Activated gamma-delta T cell treated with anti-CD3 and anti-CD28 coated beads, Interleukin-2, amount 50 U/mL, for 16 hours (primary cell): Measurements from ENCODE around the gene PACSIN1.
A peak's percentile ranks its signal among the peaks of the same experiment; 100 is the strongest.
"Not testable (repeated sequence)": the region's sequence is repeated elsewhere in the genome, so short reads cannot be mapped to it uniquely, and the experiment has no call there.

ENCODE experiments used
- DNase-seq: peaks from one replicate; pipeline ENCODE4 v3.0.0-alpha.2; 2020; ENCODE audit warnings: low read depth

Gene PACSIN1

DNA sequence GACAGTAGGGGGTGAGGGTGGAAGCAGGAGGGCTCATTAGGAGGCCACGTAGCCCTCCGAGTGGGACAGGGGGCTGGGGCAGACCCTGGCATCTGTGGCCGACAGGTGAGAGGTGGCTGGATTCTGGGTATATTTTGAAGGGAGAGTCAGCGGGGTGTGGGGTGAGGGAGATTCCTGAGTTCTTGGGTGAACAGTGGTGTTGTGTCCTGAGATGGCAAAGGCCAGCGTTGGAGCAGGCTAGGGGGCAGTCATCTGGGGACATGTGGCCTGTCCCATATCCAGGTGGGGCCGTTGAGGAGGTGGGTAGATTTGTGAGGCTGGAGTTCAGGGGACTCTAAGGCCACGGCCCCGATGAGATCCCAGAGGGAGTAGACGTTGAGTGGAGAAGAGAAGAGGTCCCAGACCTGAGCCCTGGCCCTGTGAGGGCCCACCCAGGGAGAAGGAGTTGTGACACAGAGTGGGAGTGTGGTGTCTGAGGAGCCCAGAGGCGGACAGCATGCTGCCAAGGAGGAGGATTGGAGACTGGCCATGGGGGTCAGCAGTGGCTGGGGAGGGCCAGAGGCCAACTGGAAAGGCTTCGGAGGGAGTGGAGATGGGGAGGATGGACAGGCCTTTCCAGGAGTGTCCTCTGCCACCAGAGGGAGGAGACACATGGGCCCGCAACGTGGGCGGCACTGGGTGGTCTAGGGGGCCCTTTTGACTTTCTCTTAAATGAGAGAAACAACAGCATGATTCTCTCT, 19.6 kb downstream of the PACSIN1 start:
- no peak for DNase-seq

- peak; percentile 15 for DNase-seq
Observed at GRCh38 chr6:34486106-34486740, 20.3 kb downstream of the PACSIN1 start.

DNA sequence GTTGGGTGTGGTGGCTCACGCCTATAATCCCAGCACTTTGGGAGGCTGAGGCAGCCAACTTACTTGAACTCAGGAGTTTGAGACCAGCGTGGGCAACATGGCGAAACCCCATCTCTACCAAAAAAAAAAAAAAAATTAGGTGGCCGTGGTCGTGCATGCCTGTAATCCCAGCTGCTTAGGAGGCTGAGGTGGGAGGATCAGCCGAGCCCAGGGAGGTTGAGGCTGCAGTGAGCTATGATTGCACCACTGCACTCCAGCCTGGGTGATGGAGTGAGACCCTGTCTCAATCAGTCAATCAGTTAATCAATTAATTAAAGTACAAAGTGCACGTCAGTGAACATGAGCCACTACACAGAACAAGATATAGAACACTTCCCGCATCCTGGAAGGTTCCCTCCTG, 21.0 kb downstream of the PACSIN1 start:
- not testable (repeated sequence) for DNase-seq

GRCh38 chr6:34487536-34487935, 21.7 kb downstream of the PACSIN1 start:
- DNase-seq = no peak

- DNase-seq = no peak
Observed at GRCh38 chr6:34489207-34489805, 23.4 kb downstream of the PACSIN1 start.

DNA sequence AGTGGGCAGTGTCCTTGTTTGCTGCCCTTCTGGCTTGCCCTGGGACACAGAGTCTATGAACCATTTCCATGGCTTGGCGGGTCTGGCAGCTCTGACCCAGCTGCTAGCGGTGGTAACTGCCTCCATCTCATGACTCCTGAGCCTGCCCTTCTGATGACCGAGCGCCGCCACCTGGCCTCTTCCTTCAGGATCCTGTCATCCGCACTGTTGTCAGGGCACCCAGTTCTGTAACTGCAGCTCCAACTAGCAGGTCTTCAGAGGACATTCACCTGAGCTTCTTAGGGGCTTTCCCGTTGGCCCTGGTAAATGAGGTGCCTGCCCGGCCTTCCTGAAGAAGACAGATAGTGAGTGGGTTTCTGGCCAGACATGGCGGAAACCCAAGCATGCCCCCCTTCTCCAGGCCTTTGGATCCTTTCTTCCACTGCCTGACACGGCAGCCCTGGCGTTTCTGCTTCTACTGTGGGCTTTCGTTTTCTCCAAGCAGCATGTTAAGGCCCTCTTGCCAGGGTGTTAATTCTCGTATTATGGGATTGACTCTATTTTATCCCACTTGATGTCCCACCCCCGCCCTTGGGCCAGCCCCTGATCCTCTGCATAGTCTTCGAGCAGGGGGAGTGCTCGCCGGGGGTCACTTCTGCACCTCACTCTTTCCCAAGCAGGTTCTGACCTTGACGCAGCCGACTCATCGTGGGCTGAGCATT, 24.7 kb downstream of the PACSIN1 start:
- no peak for DNase-seq

- no peak for DNase-seq
Observed at GRCh38 chr6:34491091-34491430, 25.2 kb downstream of the PACSIN1 start.

GRCh38 chr6:34493344-34493743, 27.5 kb downstream of the PACSIN1 start:
- DNase-seq = no peak

DNA sequence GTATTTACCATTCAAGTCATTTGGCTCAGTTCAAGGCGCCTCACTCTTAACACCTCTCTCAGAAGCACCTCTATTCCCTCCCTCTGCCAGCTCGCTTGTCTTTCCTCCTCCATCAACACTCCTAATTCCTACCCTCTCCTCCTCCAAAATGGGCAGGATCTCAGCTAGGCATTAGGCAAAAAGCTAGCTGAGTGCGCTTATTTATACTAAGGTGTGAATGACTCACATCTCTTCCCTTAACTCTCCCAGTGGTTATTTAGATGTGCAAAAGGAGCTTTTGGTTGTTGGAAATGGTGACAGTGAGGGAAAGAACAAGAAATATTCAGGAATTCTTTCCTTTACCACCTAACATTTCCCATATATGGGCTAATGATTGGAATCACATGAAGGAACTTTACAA, 29.1 kb downstream of the PACSIN1 start:
- no peak for DNase-seq

DNA sequence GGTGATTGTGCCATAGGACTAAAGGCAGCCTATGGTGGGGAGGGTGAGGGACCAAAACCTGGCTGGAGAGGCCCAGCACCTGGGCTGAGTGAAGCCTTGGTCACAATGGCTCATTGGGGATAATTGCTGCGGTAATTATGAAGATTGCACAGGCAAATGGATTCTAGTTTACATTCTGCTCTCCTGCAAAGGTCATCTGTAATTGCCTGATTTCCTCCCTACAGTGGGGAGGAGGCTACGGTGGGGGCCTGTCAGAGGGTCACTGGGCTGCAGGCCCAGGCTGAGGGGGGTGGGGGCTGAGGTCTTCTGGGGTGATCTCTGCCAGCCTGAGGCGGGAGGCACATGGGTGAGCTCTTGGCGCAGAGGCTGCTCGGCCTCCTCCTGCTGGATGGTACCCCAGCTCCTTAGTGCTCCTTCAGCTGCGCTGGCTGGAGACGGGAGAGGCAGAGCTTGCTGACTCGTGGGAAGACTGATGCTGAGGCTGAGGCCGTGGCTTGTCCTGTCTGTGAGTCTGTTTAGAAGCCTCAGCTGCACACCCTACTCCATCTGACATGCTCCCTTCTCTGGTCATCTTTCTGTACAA, 30.3 kb downstream of the PACSIN1 start:
- DNase-seq = no peak

DNA sequence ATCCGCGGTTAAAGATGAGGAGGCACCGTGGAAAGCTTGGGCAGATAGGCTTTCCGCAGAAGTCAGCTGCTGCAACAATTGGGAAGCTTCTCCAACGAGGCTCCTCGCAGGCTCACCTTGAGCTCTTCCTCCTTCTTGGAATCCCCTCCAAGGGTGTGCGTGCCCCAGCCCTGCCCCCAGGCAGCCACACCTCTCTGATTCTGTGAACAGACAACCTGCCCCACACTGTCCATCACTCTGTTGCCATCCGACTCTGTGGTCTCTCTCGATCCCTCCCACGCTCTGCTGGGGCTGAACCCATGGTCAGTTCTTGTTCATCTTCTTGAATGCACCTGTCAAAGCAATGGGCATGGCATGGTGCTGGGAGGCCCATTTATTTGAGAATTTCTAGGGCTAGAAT, 31.5 kb downstream of the PACSIN1 start:
- DNase-seq = no peak

GRCh38 chr6:34506718-34507117, 40.8 kb downstream of the PACSIN1 start:
- DNase-seq = no peak

- no peak for DNase-seq
Observed at GRCh38 chr6:34508425-34508824, 42.5 kb downstream of the PACSIN1 start.

GRCh38 chr6:34509782-34510181, 43.9 kb downstream of the PACSIN1 start:
- no peak for DNase-seq

- no peak for DNase-seq
Observed at GRCh38 chr6:34510299-34510698, 44.4 kb downstream of the PACSIN1 start.

DNA sequence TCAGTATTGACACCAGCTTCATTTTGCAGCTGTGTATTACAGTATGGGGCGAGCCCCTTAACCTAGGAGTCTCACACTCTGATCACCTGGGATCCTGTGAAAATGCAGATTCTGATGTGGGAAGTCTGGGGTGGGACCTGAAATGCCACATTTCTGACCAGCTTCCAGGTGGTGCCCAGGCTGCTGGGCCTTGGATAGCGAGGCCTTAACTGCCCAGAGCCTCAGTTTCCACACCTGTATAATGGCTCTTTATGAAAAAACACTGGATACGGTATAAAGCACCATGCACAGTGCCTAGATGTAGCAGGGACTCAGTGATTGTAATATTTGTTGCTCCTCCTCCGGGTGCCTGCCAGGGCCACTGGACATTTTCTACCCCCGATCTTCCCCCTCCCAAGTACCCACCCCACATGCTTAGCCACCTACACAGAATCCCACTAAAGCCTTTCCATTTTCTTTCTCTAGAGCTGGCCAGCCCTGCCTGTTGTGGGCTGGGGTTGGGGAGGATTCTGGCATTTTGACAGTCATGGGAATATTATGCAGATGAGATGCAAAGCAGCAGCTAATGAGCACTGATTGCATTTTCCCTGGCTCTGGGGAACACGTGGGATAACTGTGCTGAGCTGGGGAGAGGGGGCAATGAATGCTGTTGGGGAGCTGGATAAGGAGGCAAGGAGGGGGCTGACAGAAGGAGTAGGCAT, 45.5 kb downstream of the PACSIN1 start:
- no peak for DNase-seq

DNA sequence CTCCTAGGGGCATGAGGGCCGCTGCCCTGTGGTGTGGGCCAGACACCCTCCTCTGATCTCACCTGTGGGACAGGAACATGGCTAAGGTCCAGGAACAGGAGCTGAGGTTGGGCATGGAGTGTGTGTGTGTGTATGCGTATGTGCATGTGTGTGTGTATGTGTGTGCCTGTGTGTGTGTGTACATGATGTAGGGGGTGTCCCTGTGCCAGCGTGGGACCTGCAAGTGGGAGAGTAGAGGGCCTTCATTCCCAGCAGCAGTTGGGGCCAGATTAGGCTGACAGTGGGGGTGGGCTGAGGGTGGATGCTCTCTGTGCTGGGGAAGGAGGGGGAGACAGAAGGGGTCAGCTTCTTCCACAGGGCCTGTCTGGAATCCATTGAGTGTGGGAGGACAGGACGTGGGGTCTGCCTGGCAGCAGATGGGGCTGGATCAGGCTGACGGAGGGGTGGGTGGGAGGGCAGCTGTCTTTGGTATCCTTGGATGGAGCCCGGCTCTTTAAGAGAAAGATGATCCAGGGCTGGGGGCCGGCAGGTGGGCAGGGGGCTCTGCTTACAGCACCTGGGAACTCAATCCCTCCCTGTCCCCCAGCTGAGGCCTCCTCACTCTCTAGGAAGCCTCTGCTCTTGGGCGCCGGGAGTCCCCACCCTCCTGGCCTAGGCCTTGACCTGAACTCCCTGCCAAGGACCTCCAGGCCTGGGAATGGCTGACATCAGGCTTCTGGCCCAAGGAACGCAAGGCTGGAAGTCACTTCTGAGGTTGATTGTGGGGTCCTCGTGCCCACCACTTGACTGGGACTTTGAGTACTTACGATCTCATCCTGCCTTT, 46.2 kb downstream of the PACSIN1 start:
- DNase-seq = no peak

DNA sequence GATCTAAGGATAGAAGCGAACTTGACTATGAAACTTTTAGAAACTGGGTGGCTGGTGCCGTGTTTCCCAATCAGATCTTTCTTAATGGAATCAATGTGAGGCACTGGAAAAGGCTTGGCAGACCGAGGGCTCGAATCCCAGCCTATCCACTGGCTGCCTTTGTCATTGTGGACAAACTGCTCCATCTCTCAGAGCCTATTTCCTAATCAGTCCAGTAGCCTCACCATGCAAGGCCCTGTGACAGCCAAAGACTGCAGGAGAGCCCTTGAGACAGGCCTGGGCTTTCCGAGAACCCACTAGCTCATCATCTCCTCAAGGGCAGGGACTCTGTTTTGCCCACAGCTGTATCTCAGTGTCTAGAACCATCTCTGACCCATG, 46.9 kb downstream of the PACSIN1 start:
- no peak for DNase-seq

- DNase-seq = no peak
Observed at GRCh38 chr6:34513646-34514045, 47.8 kb downstream of the PACSIN1 start.

GRCh38 chr6:34514112-34514511, 48.2 kb downstream of the PACSIN1 start:
- no peak for DNase-seq
